Right lobe of liver (tissue), 6 donors: ENCODE measurements around the gene CHKB. TPM values are rescaled to one million over a fixed set of nuclear protein-coding genes. Genes with fewer than 3 reads are reported as not detected.

ENCODE experiments used
- ATAC-seq, 4 donors: fragments of 200-7000 bp; cut with Tn5 transposase; one replicate each; pipeline ENCODE4 v1.9.1; 2020; ENCODE audit warnings: mild to moderate bottlenecking in 4 of 4, moderate library complexity in 4 of 4
- DNase-seq, 3 donors: peaks; one replicate each; pipeline ENCODE4 v3.0.0-alpha.2; 2020
- H3K27ac ChIP-seq, 3 donors: fragments of 200-600 bp; one replicate each; pipeline ENCODE4 v1.8.0; 2022
- H3K27me3 ChIP-seq, 2 donors: fragments of 200-600 bp; one replicate each; pipeline ENCODE4 v1.8.0; 2022
- H3K36me3 ChIP-seq, 4 donors: fragments of 200-600 bp; sonication (generic) in 1 of 4; one replicate each; pipeline versions ENCODE4 v1.5.1 to v1.8.0; 2017 to 2022; ENCODE audit warnings: control low read depth in 1 of 4
- H3K4me1 ChIP-seq, 4 donors: fragments of 200-600 bp; sonication (generic) in 1 of 4; one replicate each; pipeline versions ENCODE4 v1.5.1 to v1.8.0; 2017 to 2022; ENCODE audit warnings: control low read depth in 1 of 4
- H3K4me3 ChIP-seq, 3 donors: fragments of 200-600 bp; one replicate each; pipeline ENCODE4 v1.8.0; 2022
- H3K9me3 ChIP-seq, 4 donors: fragments of 200-600 bp; sonication (generic) in 1 of 4; one replicate each; pipeline versions ENCODE4 v1.5.1 to v1.8.0; 2017 to 2022; ENCODE audit warnings: control low read depth in 1 of 4
- POLR2A ChIP-seq: fragments of 450-650 bp; IDR thresholded peaks from one replicate; pipeline ENCODE4 v1.6.1; 2017; ENCODE audit warnings: antibody characterized with exemption, mild to moderate bottlenecking
- WGBS: methylation state at CpG from one replicate; pipeline ENCODE4 v1.1.6; 2018; ENCODE audit warnings: low coverage, low lambda C conversion rate; ENCODE audit not compliant: insufficient coverage; ENCODE audit errors: missing lambda C conversion rate; 5-methylcytosine and 5-hydroxymethylcytosine counted together
- intact Hi-C, 2 donors: fragments of 100-400 bp; cut with DNase I; formaldehyde crosslinking; loops; one replicate each; pipeline versions ENCODE4 v1.11.2 to v1.14.1; 2022
- long read RNA-seq: library from polyadenylated mRNA; unstranded; transcript quantifications from one replicate; pipeline ENCODE4 v2.0.0, GENCODE V29; 2019
- total RNA-seq, 6 experiments: library from RNA; depleted of rRNA in 2 of 6; stranded (reverse); fragments of >200 nt in 2 of 6; fragmentation: NEBNext Ultra II Directional in 3 of 6; extraction: Animal tissue kit (Norgen Biotek cat#: 25700) in 3 of 6; gene quantifications; one replicate each; pipeline versions ENCODE4 v1.1.0 to v1.2.4, GENCODE V29; 2016 to 2023
- TF ChIP-seq, protein P1 (sequence below), 4 donors: fragments of 200-600 bp in 3 of 4; fragments of 450-650 bp in 1 of 4; IDR thresholded peaks; one replicate each; pipeline versions ENCODE4 v1.5.1 to v1.8.0; 2016 to 2022; ENCODE audit warnings: antibody characterized with exemption in 4 of 4, mild to moderate bottlenecking in 2 of 4
- donor health status: DM: no; HTN: yes; CAD: no.
- donor health status: DM: no; HTN: no; CAD: no.
- donor health status: DM: no; HTN: no; CAD: no.
- donor health status: DM: no; HTN: yes; CAD: no.
- donor health status: DM: no; HTN: yes; CAD: no.

Gene CHKB, protein sequence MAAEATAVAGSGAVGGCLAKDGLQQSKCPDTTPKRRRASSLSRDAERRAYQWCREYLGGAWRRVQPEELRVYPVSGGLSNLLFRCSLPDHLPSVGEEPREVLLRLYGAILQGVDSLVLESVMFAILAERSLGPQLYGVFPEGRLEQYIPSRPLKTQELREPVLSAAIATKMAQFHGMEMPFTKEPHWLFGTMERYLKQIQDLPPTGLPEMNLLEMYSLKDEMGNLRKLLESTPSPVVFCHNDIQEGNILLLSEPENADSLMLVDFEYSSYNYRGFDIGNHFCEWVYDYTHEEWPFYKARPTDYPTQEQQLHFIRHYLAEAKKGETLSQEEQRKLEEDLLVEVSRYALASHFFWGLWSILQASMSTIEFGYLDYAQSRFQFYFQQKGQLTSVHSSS
- total RNA-seq = 10 to 100 TPM; 10.9 to 43.4 (median 26.7) TPM
- long read RNA-seq, partial matches to known transcripts = 2 of 5 reads
- long read RNA-seq, other reads (novel, unspliced or antisense) = 1 of 5 reads

DNA sequence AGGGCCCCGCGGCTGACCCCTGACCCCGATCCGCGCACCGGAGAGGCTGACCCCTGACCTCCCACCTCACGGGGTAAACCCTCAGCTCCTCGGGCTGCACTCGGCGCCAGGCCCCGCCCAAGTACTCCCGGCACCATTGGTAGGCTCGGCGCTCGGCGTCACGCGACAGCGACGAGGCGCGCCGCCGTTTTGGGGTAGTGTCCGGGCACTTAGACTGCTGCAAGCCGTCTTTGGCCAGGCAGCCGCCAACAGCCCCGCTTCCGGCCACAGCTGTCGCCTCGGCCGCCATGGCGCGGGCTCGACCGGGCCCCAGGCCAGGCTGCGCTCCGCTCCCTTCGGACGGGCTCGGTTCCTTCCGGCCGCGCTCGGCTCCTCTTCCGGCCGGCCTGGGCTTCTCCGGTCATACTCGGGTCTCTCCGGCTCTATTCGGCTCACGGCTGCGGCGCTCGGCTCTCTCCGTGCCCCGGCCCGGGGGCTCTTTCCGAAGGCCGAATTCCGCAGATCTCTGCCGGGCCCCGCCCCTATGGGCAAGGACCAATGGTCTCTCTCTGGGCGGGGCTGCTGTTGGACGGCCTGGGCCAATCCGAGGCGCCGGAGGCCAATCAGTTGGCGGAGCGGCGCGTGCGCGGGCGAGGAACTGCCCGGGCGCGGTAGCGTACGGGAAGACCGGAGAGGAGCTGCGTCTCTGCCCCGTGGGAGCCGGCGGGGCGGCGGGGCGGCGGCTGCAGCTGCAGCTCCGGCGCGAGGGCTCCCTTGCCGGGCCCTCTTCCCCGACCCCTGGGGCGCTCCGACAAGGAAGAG is at the start of gene CHKB:
Gene CHKB (minus strand): TSS at position 357 of the 801 bp plus-strand sequence. CDS start 68 bp downstream, at position 289.
- Histone ChIP-seq H3K27me3 (no peaks in the 10 kb centered on the region), H3K27ac (peak within 1 kb of the TSS; percentile 92 to 99 (median 94)), H3K4me3 (peak within 1 kb of the TSS; percentile 69 to 96 (median 91)), H3K4me1 (peaks cover 0 to 11% (median 0%) of the 10 kb centered on the region in 4 donors), H3K9me3 (no peaks in the 10 kb centered on the region), H3K36me3 (peaks cover 0 to 4% (median 0%) of the 10 kb centered on the region in 4 donors)
- WGBS = 4% methylated on average over 5 of the region's 96 CpGs
- ATAC-seq = peak; percentile 95 to 97 (median 96)
- peak; percentile 99 for DNase-seq
- intact Hi-C loops = no loop called here
- TF ChIP-seq POLR2A = peak; percentile 96
- TF ChIP-seq, protein P1, sequence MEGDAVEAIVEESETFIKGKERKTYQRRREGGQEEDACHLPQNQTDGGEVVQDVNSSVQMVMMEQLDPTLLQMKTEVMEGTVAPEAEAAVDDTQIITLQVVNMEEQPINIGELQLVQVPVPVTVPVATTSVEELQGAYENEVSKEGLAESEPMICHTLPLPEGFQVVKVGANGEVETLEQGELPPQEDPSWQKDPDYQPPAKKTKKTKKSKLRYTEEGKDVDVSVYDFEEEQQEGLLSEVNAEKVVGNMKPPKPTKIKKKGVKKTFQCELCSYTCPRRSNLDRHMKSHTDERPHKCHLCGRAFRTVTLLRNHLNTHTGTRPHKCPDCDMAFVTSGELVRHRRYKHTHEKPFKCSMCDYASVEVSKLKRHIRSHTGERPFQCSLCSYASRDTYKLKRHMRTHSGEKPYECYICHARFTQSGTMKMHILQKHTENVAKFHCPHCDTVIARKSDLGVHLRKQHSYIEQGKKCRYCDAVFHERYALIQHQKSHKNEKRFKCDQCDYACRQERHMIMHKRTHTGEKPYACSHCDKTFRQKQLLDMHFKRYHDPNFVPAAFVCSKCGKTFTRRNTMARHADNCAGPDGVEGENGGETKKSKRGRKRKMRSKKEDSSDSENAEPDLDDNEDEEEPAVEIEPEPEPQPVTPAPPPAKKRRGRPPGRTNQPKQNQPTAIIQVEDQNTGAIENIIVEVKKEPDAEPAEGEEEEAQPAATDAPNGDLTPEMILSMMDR (IDR thresholded peaks at IDR 0.05) = no peak

DNA sequence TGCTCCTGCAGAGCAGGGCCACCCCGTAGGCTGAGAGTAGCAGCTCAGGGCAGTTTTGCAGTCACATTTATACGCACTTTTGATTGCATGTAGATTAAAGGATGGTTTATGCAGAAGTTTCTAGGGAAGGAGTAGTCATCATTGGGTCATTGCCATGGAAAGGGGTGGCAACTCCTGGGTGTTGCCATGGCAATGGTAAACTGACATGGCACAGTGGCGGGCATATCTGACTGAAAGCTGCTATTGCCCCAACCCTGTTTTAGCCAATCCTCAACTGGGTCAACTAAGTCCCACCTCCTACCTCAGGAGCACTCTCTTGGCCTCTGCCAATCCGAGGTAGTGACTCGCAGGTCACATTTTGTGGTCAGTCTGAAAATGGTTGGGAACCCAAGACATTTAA is 47.7 kb upstream of the CHKB start:
- no peak overlapping the region for H3K4me3 ChIP-seq
- no peaks in the 10 kb centered on the region for H3K9me3 ChIP-seq
- H3K27me3 ChIP-seq = no peaks in the 10 kb centered on the region
- intact Hi-C loops = no loop called here
- H3K27ac ChIP-seq = no peak overlapping the region
- no peaks in the 10 kb centered on the region for H3K36me3 ChIP-seq
- TF ChIP-seq POLR2A = no peak
- TF ChIP-seq, protein P1 (IDR thresholded peaks at IDR 0.05) = no peak
- H3K4me1 ChIP-seq = peaks cover 0 to 6% (median 0%) of the 10 kb centered on the region in 4 donors
- 87% methylated on average over 3 of the region's 5 CpGs for WGBS
- peak in 1 of 4 donors; percentile 4 for ATAC-seq
- no peak for DNase-seq

DNA sequence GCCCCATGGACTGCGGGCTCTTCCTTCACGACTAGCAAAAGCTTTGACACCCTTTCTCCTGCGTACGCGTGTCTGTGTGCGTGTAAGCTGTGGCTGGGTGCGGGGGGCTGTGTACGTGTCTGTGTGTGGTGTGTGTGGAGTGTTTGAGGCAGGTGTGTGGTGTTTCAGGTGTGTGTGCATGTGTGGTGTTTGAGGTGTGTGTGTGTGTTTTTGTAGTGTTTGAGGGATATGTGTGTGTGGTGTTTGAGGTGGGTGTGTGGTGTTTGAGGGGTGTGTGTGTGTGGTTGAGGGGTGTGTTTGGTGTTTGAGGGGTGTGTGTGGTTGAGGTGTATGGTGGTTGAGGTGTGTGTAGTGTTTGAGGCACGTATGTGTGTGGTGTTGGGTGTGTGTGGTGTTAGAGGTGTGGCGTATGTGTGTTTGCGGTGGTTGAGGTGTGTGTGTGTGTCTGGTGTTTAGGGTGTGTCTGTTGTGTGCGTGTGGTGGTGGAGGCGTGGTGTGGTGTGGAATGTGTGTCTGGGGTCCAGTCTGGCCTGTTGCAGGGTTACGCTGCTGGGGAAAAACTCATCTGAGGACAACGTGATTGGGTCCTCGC is 46.0 kb upstream of the CHKB start:
- Histone ChIP-seq H3K4me1 (peaks cover 0 to 6% (median 0%) of the 10 kb centered on the region in 4 donors), H3K27ac (peak overlapping the region; percentile 65 to 75 (median 67)), H3K9me3 (no peaks in the 10 kb centered on the region), H3K4me3 (peak overlapping the region; percentile 73 to 87 (median 85)), H3K27me3 (no peaks in the 10 kb centered on the region), H3K36me3 (no peaks in the 10 kb centered on the region)
- intact Hi-C loops = loop anchor here in 1 of 2 donors (5.0 kb wide), 1 partner anchor 69 kb away; no protein-coding TSS in a partner anchor
- peak; percentile 11 for TF ChIP-seq POLR2A
- TF ChIP-seq, protein P1 (IDR thresholded peaks at IDR 0.05) = no peak
- ATAC-seq (no peak), DNase-seq (no peak)
- WGBS = 33% methylated on average over 16 of the region's 16 CpGs
